Sigmoid colon (tissue), 3 donors: Measurements from ENCODE around the gene SELE.

ENCODE experiments used
- CTCF ChIP-seq, 4 experiments: fragments of 450-650 bp in 3 of 4; fragments of 200-600 bp in 1 of 4; IDR thresholded peaks; one replicate each; pipeline ENCODE4 v1.5.1; 2016 to 2019; ENCODE audit warnings: antibody characterized with exemption in 4 of 4, mild to moderate bottlenecking in 3 of 4, moderate library complexity in 2 of 4
- POLR2A ChIP-seq, 2 donors: fragments of 450-650 bp; IDR thresholded peaks; one replicate each; pipeline ENCODE4 v1.6.1; 2016; ENCODE audit warnings: antibody characterized with exemption in 2 of 2, mild to moderate bottlenecking in 2 of 2, moderate library complexity in 2 of 2

- TF ChIP-seq CTCF (IDR thresholded peaks at IDR 0.05) = no peak
- no peak for TF ChIP-seq POLR2A (IDR thresholded peaks at IDR 0.05)
These were observed 12.7 kb upstream of the SELE start for GRCh38 chr1:169746550-169746949.
